Kasumi-1 (cell line): ENCODE measurements around the gene SHANK2.

Experiments
- DNase-seq, 2 experiments: peaks; one replicate each; lab custom pipeline; 2025; lab: John Stamatoyannopoulos, UW

SHANK2 gene

DNA sequence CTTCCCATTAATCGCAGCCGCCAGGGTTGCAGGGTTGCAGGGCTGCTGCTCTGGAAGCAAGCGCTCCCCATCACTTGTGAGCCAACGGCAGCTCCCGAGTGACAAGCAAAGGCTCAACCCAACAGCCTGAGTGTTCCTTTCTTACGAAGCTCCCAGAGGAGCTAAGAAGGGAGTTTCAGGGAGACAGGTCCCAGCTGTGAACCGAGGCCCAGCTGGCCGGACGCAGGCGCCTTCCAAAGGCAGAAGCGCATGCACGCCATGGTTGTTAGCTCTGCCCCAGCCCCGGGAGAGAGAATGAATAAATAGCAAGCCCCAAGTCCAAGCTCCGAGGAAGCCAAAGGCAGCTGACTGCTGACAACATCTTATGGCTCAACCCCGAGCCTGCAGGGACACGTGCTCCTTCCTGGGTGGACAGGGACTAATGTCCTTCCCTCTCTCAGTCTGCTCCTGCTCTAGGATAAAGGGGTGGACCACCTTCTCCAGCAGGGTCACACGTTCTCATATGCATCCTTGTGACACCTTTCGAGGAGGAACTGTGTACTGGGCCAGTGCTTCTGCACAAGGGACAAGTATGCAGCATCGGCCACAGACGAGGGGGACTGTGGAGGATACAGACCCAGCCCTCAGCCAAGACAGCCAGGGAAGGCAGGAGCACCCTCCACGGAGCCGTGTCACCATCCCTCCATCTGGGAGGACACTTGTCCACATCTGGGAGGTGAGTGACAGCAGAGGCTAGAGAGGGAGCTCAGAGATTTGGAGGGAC is 29.9 kb downstream of the SHANK2 start:
- no peak for DNase-seq

DNA sequence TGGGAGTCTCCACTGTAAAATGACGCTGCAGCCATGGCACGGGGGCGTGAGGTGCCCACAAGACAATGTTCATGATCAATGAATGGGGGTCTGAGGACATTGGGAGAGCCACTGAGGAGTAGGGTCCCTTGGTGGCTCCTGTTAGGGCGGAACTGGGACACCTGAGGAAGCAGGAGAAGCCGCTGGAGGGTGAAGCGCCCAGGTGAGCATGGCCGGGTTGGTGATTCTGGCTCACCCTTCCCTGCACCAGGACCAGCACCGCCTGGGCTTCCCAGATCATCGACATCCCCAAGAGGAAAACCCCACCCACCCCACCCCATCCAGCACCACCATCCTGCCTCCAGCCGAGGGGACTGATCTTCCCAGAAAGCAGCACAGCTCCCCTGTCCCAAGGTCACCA is 30.6 kb downstream of the SHANK2 start:
- no peak for DNase-seq

DNA sequence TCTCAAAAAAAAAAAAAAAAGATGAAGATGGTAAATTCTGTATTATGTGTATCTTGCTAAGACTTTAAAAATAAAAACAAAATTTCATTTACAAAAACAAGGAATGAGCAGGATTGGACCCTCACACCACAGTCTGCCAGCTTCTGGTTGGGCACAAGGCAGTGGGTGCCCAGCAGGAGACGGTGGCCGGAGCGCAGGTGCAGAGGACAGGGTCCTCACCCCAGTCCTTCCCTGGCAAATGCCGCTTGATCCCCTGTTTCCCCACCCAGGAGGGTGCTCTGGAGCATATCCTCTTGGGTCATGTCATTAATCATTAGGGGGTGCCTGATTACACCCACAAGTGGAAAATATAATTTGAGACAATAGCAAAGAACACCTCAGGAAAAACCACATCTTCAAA is 31.2 kb downstream of the SHANK2 start:
- no peak for DNase-seq

DNA sequence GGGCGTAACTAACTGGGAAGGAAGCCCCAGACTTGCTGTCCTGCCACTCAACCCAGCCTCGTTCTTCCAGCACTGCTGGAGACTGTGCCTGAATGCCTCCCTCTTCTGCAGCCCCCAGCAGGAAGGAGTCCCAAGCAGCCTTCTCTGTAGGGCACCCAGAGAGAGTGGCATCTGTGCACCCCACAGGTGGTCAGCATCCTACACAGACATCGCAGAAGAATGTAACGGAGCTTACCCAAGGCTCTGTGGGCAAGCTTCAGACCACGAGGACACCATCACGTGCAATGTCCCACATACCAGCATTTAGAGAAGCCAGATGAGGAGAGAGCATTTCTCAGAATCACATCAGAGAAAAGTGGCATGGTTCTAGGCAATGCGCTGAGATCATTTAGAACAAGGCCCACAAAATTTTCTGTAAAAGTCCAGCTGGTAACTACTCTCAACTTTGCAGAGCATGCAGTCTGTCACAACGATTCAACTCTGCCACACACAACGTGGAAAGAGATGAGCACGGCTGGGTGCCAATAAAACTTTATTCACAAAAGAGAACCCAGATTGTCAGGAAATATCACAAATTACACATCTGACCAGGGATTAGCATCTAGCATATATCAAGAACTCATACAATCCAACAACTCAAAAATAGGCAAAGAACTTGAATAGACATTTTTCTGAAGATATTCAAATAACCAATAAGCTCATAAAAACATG is 33.4 kb downstream of the SHANK2 start:
- no peak for DNase-seq

GRCh38 chr11:71215425-71215965 is 36.9 kb downstream of the SHANK2 start:
- DNase-seq = no peak

GRCh38 chr11:71214553-71215424 is 37.6 kb downstream of the SHANK2 start:
- no peak for DNase-seq

GRCh38 chr11:71213696-71214552 is 38.5 kb downstream of the SHANK2 start:
- DNase-seq = no peak

DNA sequence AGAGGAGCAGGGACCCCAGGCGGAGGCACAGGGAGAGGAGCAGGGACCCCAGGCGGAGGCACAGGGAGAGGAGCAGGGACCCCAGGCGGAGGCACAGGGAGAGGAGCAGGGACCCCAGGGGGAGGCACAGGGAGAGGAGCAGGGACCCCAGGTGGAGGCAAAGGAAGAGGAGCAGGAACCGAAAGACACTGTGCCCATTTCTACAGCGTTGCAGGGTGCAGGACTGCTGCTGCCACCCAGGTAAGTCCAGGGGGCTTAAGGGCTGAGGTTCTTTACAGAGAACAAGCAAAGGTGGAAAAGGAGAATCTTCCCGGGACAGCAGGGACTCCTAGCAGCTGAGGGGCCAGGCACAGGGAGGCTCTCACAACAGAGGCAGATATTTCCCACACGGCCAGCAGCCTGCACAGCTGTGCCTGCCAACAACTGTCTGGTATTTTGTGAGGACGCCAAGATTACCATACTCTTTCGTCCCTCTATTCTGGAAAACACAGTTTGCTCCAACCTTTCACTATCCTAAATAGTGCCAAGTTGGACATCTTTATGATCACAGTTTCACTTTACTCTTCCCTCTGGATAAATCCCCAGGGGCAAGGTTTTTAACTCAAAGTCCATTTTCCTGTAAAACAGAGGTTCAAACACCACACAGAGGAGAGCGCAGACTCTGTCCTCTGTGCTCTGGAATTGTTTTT is 39.4 kb downstream of the SHANK2 start:
- no peak for DNase-seq

GRCh38 chr11:71211631-71212030 is 40.7 kb downstream of the SHANK2 start:
- no peak for DNase-seq

GRCh38 chr11:71210861-71211260 is 41.5 kb downstream of the SHANK2 start:
- no peak for DNase-seq

- DNase-seq = no peak
These were observed 42.7 kb downstream of the SHANK2 start for GRCh38 chr11:71209656-71210055.

DNA sequence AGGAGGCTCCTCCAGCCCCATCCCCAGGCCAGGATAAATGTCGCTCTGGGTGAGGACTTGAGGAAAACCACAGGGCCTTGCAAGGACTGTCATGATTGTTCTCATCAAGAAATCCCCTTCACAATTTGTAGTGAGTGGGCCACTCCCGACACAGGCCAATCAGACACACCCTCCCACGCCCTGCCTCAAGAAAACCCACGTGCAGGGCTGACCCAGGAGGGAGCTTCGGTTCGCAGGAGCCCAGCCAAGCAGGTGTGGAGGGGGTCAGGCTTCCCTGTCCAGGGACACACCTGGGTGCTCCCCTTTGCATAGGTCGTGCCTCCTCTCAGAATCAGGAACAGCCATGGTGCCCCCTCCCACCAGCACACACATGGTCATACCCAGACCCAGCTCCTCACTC is 43.2 kb downstream of the SHANK2 start:
- no peak for DNase-seq

GRCh38 chr11:71208011-71208774 is 44.2 kb downstream of the SHANK2 start:
- no peak for DNase-seq

DNA sequence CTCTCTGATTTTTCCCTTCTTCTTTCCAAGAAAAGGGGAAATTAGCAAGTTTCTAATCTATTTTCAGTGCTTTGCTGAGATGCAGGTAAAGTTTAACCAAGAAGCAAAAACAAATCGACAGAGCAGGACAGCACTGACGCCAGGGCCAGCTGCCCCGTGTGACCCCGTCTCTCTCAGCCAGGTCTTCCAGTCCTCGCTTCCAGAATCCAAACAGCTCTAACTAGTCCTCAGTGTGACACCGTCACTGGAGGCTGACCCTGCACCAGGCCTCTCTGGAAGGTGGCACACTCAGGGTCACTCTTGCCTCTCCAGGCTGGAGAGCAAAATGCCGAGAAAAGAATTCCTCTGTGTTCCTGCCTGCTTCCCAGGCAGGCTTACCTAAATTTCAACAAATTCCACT is 44.8 kb downstream of the SHANK2 start:
- DNase-seq = no peak

GRCh38 chr11:71206186-71206585 is 46.2 kb downstream of the SHANK2 start:
- DNase-seq = no peak

DNA sequence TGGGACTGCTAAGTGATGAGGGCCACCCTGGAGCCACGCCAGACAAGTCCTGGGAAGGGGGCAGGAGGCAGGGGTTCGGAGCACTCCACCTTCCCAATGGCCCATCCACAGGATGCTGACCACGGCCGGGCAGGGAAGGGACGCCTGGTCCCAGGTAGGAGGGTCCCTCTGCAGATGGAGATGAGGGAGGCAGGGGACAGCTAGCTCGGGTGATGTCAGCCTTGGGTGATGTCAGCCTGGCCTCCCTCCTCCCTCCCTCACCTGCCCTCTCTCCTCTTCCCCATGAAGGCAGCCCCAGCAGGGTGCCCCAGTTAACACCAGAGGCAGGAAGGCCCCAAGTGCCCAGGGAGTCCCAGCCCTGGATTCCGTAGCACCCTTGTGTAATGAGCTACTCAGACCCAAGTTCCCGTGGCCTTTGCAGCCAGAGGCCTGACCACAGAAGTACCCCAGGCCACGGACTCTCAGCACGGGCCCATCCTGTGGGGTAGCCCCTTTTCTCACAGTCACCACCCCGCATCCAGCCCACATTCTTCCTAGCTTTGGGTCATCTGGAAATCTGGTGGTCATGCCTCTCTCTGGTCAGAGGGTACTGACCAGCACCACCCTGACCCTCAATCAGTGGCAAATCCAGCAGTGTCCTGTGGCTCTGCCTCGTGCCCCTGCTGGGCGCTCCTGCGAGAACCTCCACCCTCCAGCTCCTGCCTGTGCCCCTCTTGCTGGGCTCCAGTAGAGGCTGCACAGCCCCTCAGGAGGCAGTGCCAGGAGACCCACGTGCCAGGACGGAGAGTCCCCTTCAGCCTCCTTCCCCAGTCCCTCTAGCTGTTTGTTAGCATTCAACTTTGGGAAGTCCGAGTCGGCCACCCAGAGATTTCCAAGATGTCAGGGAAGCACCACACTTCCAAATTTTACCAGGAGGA is 47.4 kb downstream of the SHANK2 start:
- DNase-seq = no peak

GRCh38 chr11:71204294-71204693 is 48.1 kb downstream of the SHANK2 start:
- no peak for DNase-seq

- DNase-seq = no peak
These were observed 48.7 kb downstream of the SHANK2 start for GRCh38 chr11:71203681-71204080.

DNA sequence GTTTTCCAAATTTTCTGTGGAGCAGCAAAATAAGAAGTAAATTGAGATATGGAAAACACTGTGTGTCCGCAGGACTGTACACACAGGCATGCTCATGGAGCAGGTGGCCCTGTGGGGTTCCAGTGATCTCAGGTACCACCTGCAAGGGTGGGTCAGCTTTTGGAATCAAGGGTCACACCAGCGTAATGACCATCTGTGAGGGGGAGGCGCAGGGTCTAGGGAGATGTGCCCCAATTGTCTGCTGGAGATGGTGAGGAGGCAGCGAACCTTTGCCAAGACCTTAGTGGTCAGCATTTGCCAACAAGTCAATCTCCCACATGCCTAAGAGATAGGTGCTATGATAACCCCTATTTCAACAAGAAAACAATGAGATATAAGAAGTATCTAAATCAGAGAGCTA is 49.4 kb downstream of the SHANK2 start:
- DNase-seq = no peak
